Measurements from ENCODE around the gene SLC25A13. TPM values are rescaled to one million over a fixed set of nuclear protein-coding genes. Genes with fewer than 3 reads are reported as not detected.

Gene SLC25A13
- total and polyA plus RNA-seq, 2 of the 4 experiments (the other 2 are of a cell fraction): 7.4 to 11.7 TPM

DNA sequence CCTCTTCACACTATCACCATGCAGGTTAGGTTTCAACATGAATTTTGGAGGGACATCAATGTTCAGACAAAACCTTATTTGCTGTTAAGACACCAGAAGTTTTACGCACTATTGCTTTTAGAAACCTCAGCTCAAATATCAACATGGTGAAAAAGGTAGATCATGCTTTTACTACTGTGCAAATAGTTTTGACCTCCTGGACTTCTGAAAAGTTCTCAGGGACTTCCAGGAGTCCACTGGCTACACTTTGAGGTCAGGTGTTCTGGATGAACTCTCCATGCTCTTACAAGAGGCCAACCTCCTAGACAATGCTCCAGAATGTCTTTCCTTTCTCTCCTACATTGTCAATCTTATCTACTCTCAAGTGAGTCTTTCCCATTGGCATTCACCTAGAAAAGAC is 55.9 kb downstream of the SLC25A13 start:
- Histone ChIP-seq H3K4me1 (ENCODE audit: control insufficient read depth, insufficient read depth, low read length) (no peaks in the 10 kb centered on the region), H3K4me3 (ENCODE audit: insufficient read depth, low read depth, low read length) (no peak overlapping the region), H4K91ac (ENCODE audit: insufficient read depth, low read depth, low read length) (no peak overlapping the region), H4K20me1 (ENCODE audit: insufficient read depth, low read length) (no peaks in the 10 kb centered on the region), H3K27me3 (ENCODE audit: control insufficient read depth, insufficient read depth, low read length) (no peaks in the 10 kb centered on the region), H3K9me1 (ENCODE audit: insufficient read depth, low read length) (no peaks in the 10 kb centered on the region), H3K18ac (ENCODE audit: low read depth, low read length) (no peak overlapping the region), H4K8ac (ENCODE audit: low read depth in 2 of 2, low read length in 2 of 2) (no peak overlapping the region), H3K79me1 (ENCODE audit: low read depth in 1 of 2, low read length in 2 of 2) (peaks cover 4 to 7% of the 10 kb centered on the region in 2 experiments; a peak in 2 of 4 replicates), H3K56ac (ENCODE audit: extremely low read depth, insufficient read depth, low read length) (no peak overlapping the region), H3K4me2 (ENCODE audit: low read depth, low read length) (no peak overlapping the region), H3K9me3 (ENCODE audit: control insufficient read depth, insufficient read depth, low read length) (no peaks in the 10 kb centered on the region), H2AK5ac (ENCODE audit: low read depth, low read length) (no peak overlapping the region), H2AFZ (replicated peaks; ENCODE audit: low read length, poor library complexity) (no peak overlapping the region), H3K27ac (ENCODE audit: insufficient read depth, low read length) (no peak overlapping the region), H3K36me3 (ENCODE audit: control insufficient read depth, insufficient read depth, low read length) (peaks cover 2% of the 10 kb centered on the region; the same call in 1 of the 2 replicates), H3K14ac (replicated peaks; ENCODE audit: low read depth, low read length) (no peak overlapping the region), H2BK20ac (ENCODE audit: low read depth, low read length) (no peak overlapping the region), H2AK9ac (replicated peaks; ENCODE audit: low read depth, low read length, poor library complexity) (no peak overlapping the region), H2BK5ac (ENCODE audit: low read depth, low read length, poor library complexity, severe bottlenecking) (no peak overlapping the region), H4K5ac (ENCODE audit: low read depth, low read length) (no peak overlapping the region), H3K9ac (ENCODE audit: low read depth, low read length) (no peak overlapping the region), H2BK120ac (ENCODE audit: low read depth, low read length) (no peak overlapping the region), H2BK15ac (ENCODE audit: low read depth, low read length) (no peak overlapping the region), H3K4ac (ENCODE audit: low read depth, low read length) (no peak overlapping the region), H3K23ac (ENCODE audit: low read depth, low read length) (no peak overlapping the region)
- in situ Hi-C loops (cut with MboI; ENCODE audit: low sequenced_read_pairs) (no loop called here), dilution Hi-C loops (cut with HindIII; ENCODE audit: low sequenced_read_pairs, unreplicated experiment) (no loop called here), intact Hi-C loops (cut with micrococcal nuclease) (no loop called here)
- ATAC-seq (ENCODE audit: low read depth): no peak
- no peak for DNase-seq
- TF ChIP-seq MAZ (IDR thresholded peaks at IDR 0.05; ENCODE audit: borderline replicate concordance, low read depth, low read length): no peak
- TF ChIP-seq, protein P1, sequence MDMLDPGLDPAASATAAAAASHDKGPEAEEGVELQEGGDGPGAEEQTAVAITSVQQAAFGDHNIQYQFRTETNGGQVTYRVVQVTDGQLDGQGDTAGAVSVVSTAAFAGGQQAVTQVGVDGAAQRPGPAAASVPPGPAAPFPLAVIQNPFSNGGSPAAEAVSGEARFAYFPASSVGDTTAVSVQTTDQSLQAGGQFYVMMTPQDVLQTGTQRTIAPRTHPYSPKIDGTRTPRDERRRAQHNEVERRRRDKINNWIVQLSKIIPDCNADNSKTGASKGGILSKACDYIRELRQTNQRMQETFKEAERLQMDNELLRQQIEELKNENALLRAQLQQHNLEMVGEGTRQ (IDR thresholded peaks at IDR 0.05; ENCODE audit: low read depth, low read length): no peak
- no peak for TF ChIP-seq BHLHE40 (IDR thresholded peaks at IDR 0.05; ENCODE audit: low read depth, low read length)
- TF ChIP-seq NFE2L2 (IDR thresholded peaks at IDR 0.05; ENCODE audit: low read depth, low read length): no peak
- TF ChIP-seq CHD1 (IDR thresholded peaks at IDR 0.05; ENCODE audit: low read depth, low read length): no peak
- TF ChIP-seq, protein P2, sequence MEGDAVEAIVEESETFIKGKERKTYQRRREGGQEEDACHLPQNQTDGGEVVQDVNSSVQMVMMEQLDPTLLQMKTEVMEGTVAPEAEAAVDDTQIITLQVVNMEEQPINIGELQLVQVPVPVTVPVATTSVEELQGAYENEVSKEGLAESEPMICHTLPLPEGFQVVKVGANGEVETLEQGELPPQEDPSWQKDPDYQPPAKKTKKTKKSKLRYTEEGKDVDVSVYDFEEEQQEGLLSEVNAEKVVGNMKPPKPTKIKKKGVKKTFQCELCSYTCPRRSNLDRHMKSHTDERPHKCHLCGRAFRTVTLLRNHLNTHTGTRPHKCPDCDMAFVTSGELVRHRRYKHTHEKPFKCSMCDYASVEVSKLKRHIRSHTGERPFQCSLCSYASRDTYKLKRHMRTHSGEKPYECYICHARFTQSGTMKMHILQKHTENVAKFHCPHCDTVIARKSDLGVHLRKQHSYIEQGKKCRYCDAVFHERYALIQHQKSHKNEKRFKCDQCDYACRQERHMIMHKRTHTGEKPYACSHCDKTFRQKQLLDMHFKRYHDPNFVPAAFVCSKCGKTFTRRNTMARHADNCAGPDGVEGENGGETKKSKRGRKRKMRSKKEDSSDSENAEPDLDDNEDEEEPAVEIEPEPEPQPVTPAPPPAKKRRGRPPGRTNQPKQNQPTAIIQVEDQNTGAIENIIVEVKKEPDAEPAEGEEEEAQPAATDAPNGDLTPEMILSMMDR (conservative IDR thresholded peaks at IDR 0.05; ENCODE audit: low read depth, low read length): no peak
- TF ChIP-seq MAFK (IDR thresholded peaks at IDR 0.05; ENCODE audit: low read depth, low read length): no peak
- TF ChIP-seq CEBPB (IDR thresholded peaks at IDR 0.05; ENCODE audit: low read depth, low read length): no peak
- TF ChIP-seq RCOR1 (IDR thresholded peaks at IDR 0.05; ENCODE audit: insufficient replicate concordance, low read length): no peak
- TF ChIP-seq SMC3 (IDR thresholded peaks at IDR 0.05; ENCODE audit: low read depth, low read length): no peak
- TF ChIP-seq POLR2A (IDR thresholded peaks at IDR 0.05; ENCODE audit: low read depth, low read length): no peak
- TF ChIP-seq, protein P3, sequence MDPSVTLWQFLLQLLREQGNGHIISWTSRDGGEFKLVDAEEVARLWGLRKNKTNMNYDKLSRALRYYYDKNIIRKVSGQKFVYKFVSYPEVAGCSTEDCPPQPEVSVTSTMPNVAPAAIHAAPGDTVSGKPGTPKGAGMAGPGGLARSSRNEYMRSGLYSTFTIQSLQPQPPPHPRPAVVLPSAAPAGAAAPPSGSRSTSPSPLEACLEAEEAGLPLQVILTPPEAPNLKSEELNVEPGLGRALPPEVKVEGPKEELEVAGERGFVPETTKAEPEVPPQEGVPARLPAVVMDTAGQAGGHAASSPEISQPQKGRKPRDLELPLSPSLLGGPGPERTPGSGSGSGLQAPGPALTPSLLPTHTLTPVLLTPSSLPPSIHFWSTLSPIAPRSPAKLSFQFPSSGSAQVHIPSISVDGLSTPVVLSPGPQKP (IDR thresholded peaks at IDR 0.05; ENCODE audit: borderline replicate concordance, low read depth, low read length): no peak
- TF ChIP-seq RFX5 (IDR thresholded peaks at IDR 0.05; ENCODE audit: low read depth, low read length): no peak
- no peak for TF ChIP-seq RAD21 (IDR thresholded peaks at IDR 0.05; ENCODE audit: low read length)
- TF ChIP-seq FOS (IDR thresholded peaks at IDR 0.05; ENCODE audit: low read depth, low read length): no peak
- no peak for TF ChIP-seq MXI1 (IDR thresholded peaks at IDR 0.05; ENCODE audit: borderline replicate concordance, low read depth, low read length)
- ChIA-PET CTCF (no interaction called here), POLR2A (ENCODE audit: unreplicated experiment) (no interaction called here)
- BruUV-seq (replicated peaks): no TSS peak
- no CpG with 5 or more reads among the region's 1 CpG for WGBS, 2 experiments (ENCODE audit: extremely low coverage in 2 of 2, insufficient read length in 1 of 2)

Measured in IMR-90 (cell line).